DMS114 treated with DMSO at 0.1 percent for 48 hours (cell line): ENCODE results near the gene TRIM5.
"Not testable (repeated sequence)": the region's sequence is repeated elsewhere in the genome, so short reads cannot be mapped to it uniquely, and the experiment has no call there.

Experiments used
- DNase-seq: peaks from one replicate; lab custom pipeline; 2025; ENCODE audit not compliant: unreplicated experiment; lab: John Stamatoyannopoulos, UW

Gene TRIM5

DNA sequence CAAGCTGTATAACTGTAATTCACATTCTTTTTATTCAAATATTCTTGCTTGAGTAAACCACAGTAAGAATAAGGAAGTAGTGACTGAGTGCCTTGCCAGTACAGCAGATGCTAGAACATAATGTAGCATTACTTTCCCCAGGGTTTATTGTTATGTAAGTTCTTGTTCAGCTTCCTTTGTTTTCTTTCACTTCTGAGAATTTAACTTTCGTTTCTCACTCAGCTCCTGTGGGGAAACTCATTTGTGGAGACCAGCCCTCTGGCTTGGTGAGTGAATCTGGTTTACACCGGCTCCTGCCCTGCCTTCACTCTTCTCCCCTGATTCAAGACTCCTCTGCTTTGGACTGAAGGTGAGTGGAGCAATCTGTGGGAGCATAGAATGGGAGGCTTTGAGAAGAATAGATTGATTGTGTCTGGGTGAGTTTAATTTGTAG is 4.7 kb upstream of the TRIM5 start, which contains the start of gene TRIM22:
TRIM22 (plus strand) TSS at position 240 of the 433 bp plus-strand sequence. CDS start 6,443 bp downstream, outside the sequence.
- DNase-seq, result no peak

DNA sequence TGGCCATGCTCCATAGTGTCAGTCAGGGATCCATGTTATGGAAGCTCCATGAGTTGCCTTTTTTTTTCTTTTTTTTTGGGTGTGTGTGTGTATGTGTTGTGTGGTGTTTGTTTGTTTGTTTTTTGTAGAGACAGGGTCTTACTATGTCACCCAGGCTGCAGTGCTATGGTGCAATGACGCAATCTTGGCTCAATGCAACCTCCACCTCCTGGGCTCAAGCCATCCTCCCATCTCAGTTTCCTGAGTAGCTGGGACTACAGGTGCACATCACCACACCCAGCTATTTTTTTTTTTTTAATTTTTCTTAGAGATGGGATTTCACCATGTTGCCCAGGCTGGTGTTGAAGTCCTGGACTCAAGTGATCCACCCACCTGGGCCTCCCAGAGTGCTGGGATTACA is 3.6 kb upstream of the TRIM5 start:
- DNase-seq, result no peak

DNA sequence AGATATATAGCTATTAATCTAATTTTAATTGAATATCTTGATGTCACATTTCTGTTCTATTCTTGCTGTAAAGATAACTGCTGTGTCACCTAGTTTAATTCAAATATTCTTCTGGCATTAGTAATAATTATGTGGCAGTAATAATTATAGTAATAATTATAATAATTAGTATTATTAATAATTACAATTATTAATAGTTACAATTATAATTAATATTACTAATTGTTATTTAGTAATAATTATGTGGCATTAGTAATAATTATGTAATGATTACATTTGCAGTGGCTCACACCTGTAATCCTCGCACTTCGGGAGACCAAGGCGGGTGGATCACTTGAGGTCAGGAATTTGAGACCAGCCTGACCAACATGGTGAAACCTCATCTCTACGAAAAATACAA is 1.6 kb upstream of the TRIM5 start:
- DNase-seq, result no peak

DNA sequence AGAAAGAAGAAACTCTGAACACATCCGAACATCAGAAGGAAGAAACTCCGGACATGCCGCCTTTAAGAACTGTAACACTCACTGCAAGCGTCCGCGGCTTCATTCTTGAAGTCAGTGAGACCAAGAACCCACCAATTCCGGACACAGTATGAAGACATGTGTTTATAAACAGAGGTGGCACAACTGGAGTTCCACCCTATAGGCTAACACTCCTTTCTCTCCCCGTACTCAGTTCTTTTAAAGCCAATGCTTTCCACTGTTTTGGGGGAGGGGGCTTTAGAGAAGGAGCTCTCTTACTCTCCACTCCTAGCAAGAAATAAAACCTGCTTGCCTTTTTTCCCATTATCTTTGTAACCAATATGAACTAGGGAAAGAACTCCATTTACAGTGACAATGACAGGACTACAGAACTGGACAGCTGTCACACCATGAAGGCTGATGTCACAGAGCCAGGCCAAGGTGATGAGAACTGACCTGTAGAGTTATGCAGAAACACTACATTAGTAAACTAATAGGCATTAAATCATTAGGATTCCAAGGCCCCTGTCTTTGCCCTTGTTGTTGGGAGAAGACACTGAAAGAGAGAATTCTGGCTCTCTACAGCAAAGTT is 733 bp downstream of the TRIM5 start:
- no peak for DNase-seq

DNA sequence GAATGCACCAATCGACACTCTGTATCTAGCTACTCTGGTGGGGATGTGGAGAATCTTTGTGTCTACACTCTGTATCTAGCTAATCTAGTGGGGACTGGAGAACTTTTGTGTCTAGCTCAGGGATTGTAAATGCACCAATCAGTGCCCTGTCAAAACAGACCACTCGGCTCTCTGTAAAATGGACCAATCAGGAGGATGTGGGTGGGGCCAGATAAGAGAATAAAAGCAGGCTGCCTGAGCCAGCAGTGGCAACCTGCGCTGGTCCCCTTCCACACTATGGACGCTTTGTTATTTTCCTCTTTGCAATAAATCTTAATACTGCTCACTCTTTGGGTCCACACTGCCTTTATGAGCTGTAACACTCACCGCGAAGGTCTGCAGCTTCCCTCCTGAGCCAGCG is 1.3 kb downstream of the TRIM5 start:
- not testable (repeated sequence) for DNase-seq

DNA sequence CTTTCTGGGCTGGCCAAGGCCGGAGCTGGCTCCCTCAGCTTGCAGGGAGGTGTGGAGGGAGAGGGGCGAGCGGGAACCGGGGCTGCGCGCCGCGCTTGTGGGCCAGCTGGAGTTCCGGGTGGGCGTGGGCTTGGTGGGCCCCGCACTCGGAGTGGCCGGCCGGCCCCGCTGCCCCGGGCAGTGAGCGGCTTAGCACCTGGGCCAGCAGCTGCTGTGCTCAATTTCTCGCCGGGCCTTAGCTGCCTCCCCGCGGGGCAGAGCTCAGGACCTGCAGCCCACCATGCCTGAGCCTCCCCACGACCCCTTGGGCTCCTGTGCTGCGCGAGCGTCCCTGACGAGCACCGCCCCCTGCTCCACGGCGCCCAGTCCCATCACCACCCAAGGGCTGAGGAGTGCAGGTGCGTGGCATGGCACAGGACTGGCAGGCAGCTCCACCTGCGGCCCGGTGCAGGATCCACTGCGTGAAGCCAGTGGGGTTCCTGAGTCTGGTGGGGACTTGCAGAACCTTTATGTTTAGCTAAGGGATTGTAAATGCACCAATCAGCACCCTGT is 1.9 kb downstream of the TRIM5 start:
- not testable (repeated sequence) for DNase-seq

DNA sequence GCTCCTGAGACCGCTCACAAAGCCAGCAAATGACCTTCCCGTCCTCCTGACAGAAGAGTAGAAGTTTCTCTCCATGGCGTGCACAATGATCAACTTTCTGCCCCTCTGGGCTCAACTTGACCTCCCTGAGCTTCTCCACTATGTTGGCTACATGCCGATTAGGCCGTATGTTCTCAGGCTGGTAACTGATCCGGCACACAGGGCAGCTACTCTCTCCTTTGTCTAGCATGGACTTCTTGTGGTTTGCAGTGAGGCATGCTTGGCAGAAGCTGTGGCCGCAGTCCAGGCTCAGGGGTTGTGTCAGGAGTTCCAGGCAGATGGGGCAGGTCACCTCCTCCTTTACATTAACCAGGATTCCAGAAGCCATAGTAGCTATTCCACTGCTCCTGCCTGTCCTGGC is 5.1 kb downstream of the TRIM5 start:
- DNase-seq, result no peak

DNA sequence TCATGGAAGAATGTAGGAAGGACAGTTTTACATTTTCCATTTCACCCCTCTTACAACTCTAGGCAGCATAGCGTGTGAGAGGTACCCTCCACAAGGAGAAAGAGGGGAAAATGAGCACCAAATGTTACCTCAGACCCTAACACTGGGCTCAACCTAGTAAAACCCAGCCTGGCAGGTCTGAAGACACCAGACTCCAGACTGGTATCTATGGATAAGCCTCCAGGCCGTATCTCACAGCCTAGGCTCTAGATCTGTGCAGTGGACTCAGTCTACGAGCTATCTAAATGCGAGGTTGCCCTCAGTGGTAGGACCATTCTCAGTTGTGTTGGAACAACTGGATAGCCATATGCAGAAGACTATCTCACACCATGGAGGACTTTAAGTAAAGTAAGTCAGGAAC is 10.5 kb downstream of the TRIM5 start:
- DNase-seq, result no peak

DNA sequence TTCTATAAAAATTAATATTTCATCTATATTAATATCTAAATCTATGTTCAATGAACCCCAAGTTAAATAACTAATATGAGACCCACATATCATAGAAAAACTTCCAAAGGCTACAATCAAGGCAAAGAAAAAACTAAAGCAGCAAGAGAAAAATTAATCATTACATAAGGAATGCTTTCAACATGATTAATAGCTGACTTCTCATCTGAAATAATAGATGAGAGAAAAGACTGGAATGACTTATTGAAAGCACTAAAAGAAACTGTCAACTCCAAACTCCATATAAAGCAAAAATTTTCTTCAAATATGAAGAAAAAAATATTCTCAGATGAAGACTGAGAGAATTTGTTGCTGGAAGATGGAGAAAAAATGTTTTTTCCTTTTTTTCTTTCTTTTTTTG is 13.0 kb downstream of the TRIM5 start:
- no peak for DNase-seq

DNA sequence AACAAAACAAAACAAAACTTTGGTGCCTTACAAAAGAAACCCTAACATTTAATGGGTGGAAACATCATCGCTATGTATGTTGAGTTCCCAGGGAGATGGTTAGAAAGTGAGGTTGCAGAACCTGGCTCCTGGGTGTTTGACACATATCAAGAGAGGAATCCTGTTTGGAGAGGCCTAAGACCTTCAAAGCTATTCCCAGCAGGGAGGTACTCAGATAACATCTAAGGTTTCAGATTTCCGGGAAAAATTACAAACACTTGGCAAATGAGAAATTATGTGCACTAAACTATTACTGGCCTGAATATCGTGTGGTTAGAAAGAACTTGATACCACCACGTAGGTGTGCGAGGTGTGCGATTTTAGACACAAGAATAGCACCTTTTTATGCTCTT is 18.5 kb downstream of the TRIM5 start:
- no peak for DNase-seq

DNA sequence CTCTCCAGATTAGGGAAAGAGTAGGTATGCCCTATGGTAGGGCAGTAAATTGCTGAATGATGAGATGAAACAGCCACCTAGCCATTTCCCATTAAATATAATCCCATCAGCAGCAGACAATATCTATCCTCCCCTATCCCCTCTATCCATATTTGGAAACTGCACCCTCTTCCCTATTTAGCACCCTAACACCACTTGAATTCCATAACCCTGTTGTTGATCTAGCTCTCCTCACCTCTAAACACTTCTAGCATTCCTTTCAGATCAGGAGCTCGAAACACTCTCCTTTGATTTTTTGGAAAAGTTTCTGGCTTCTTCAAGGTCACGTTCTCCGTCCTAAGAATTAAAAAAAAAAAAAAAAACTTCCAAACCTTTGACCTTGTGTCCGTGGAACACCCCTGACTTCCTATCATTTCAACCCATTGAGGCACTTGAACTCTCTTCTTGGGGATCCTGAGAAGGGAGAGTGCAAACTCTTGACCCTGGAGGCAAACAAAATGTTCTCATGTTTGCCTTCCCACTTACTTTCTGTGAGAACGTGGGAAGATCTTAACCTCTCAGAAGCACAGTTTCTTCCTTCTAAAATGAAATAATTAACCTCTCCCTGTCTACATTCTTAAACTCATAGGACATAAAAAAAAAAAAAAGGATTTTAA is 19.0 kb downstream of the TRIM5 start:
- no peak for DNase-seq

DNA sequence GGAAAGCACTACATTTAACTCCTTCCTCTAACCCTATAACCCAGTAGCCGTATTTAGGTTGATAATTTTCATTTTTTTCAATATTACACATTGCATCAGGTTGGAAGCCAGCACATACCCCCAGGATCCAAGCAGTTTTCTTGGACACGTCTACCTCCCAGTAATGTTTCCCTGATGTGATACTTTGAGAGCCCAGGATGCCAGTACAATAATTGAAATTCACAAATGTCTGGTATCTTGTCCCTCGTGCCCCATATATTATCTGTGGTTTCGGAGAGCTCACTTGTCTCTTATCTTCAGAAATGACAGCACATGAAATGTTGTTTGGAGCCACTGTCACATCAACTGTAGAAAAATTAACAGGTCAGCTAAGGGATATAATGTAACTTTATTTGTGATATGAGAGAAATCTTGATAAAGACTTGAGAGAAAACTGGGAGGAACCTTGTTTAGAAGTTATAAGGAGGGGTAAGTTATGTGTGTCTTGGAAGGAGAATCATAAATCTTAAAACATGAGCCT is 19.8 kb downstream of the TRIM5 start:
- no peak for DNase-seq

DNA sequence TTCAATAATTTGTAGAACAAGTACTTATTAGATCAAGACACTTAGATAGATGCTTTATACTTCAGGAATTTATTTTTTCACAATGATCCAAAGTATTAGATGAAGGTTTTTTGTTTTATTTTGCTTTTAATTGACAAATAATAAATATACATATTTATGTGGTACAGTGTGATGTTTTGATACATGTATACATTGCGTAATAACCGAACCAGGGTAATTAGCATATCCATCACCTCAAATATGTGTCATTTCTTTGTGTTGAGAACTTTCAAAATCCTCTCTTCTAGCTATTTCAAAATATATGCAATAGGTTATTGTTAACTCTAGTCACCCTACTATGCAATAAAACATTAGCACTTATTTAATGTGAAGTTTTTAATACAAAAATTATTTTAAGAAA is 21.4 kb downstream of the TRIM5 start:
- DNase-seq, result no peak

DNA sequence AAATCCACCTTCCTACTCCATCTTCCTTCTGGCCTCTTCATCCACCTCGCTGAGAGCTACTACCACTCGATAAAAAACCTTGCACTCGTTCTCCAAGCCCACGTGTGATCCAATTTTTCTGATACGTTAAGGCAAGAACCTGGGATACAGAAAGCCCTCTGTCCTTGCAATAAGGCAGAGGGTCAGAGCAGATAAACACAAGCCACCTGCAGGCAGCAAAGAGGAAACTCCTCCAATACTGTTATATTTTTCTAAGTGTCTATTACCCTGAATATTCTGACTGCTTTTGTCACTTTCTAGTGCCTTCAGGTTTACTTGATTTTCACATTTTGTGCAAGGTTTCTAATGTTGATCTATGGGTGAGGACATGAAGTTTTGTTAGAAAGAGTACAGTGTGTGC is 26.6 kb downstream of the TRIM5 start:
- DNase-seq, result no peak

DNA sequence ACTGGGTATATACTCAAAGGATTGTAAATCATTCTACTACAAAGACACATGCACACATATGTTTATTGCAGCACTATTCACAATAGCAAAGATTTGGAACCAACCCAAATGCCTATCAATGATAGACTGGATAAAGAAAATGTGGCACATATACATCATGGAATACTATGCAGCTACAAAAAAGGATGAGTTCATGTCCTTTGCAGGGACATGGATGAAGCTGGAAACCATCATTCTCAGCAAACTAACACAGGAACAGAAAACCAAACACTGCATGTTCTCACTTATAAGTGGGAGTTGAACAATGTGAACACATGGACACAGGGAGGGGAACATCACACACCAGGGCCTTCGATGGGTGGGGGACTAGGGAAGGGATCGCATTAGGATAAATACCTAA is 27.9 kb downstream of the TRIM5 start:
- not testable (repeated sequence) for DNase-seq

DNA sequence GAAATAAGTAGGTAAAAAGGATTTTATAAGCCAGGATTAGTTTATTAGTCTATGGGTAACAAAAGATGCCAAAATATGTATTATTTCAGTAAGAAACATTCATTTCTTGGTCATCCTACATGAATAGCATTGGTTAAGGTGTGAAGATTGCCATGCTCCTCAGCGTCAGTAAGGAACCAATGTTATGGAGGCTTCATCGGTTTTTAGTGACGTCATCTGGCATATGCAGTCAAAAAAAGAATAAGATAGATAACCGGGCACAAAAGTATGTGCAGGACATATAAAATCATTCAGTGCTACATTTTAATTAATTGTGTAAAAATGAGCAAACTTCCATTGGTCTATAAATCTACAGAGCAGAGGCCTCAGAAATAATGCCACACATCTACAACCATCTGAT is 29.4 kb downstream of the TRIM5 start:
- no peak for DNase-seq

DNA sequence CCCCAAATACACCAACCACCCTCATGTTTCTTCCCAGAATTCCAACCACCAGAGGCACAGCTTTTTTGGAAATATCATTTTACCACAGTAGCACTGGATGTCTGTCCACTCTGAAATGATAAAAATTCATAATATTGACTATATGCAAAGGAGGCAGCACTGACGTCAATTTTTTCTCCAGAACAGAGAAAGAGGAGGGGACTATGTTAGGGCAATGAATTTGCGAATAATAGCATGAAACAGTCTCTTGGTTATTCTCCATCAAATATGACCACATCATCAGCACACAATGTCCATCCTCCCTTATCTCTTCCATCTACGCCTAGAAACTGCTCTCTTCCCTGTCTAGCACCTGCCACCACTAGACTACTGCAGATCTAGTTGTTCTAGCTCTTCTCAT is 38.7 kb downstream of the TRIM5 start:
- DNase-seq, result no peak

DNA sequence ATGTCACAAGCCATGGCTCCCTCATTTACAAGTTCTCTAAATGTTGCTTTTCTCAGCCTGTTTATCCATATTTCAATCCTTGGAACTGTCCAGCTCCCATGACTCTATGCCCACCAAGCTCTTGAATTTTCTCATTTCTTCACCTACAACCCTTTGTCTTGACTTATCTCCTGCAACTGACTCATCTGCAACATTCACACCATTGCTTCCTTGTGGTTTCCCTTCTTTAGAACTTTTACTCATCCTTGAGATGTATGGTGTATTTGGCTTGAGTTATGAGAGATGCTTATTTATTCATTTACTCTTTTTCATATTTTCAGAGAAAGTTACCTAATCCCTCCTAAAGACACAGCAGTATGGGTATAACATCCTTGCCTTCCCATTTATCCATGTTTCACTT is 41.3 kb downstream of the TRIM5 start:
- no peak for DNase-seq

DNA sequence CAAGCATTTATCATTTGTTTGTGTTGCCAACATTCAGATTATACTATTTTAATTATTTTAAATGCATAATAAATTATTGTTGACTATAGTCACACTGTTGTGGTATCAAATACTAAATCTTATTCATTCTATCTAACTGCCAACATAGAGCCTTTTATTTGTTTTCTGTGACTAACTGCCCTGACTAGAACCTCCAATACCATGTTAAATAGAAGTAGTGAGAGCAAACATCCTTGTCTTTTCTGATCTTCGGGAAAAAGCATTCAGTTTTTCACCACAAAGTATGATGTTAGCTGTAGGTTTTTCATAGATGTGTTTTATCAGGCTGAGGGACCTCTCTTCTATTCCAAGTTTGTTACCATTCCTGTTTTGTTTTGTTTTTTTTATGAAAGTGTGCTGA is 44.9 kb downstream of the TRIM5 start:
- DNase-seq, result no peak

DNA sequence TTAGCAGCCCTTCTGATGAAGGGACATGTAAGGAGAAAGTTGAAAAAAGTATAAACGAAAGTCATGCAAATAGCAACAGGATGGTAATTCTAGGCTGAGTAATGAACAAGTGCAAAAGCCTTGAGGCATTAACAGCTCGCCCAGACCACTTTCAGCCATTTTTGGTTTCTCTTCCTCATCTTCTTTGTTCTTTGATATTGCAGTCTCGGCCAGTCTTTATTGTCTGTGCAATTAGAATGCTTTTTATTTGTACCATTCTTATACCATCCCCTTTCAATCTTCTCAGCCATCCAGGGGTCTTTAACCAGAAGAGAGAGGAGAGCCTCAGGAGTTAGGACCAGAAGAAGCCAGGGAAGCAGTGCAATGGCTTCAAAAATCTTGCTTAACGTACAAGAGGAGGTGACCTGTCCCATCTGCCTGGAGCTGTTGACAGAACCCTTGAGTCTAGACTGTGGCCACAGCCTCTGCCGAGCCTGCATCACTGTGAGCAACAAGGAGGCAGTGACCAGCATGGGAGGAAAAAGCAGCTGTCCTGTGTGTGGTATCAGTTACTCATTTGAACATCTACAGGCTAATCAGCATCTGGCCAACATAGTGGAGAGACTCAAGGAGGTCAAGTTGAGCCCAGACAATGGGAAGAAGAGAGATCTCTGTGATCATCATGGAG is 52.8 kb downstream of the TRIM5 start:
- no peak for DNase-seq

DNA sequence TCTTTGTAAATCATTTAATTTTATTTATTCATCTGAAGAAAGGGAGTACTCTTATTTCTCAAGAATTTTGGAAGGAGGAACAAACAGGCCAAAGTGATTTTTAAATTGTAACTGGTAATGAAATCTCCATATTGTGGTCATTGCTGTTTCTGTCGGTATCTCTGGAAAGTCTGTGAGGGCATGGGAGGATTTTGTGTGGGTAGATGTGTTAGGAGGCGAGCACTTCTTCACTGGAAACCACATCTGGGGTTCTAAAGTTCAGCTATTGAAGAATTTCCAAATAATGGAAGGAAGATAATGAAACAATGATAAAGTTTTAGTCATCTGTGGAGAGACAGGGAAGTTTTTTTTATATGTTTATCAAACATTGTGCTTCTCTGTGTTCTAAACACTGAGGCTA is 53.5 kb downstream of the TRIM5 start:
- DNase-seq, result no peak

DNA sequence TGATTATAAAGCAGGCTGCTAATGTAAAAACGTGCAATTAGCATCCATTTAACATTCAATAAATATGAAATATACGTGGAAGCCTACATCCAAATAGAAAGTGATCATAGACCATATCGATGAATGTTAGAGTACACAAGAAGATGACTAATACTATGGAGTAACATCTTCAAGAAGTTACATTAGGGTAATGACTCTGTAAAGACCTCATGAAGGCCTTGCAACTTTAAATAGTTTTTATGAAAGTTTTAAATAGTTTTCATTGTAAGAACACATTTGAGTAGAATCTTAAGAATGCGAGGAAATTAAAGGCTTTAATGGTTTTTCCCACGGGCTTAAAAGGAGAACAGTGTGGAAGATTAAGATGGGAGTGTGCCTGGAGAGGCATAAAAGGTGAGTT is 58.7 kb downstream of the TRIM5 start:
- no peak for DNase-seq
